ENCODE data around the gene BTN3A1. TPM values are rescaled to one million over a fixed set of nuclear protein-coding genes. Genes with fewer than 3 reads are reported as not detected.
A peak's percentile ranks its signal among the peaks of the same experiment; 100 is the strongest.

Gene BTN3A1
- total and polyA plus RNA-seq, 2 of the 13 experiments (the other 11 are each of a cell fraction or from before 2014, with no cell fraction given) = 13.3 to 14.0 TPM

DNA sequence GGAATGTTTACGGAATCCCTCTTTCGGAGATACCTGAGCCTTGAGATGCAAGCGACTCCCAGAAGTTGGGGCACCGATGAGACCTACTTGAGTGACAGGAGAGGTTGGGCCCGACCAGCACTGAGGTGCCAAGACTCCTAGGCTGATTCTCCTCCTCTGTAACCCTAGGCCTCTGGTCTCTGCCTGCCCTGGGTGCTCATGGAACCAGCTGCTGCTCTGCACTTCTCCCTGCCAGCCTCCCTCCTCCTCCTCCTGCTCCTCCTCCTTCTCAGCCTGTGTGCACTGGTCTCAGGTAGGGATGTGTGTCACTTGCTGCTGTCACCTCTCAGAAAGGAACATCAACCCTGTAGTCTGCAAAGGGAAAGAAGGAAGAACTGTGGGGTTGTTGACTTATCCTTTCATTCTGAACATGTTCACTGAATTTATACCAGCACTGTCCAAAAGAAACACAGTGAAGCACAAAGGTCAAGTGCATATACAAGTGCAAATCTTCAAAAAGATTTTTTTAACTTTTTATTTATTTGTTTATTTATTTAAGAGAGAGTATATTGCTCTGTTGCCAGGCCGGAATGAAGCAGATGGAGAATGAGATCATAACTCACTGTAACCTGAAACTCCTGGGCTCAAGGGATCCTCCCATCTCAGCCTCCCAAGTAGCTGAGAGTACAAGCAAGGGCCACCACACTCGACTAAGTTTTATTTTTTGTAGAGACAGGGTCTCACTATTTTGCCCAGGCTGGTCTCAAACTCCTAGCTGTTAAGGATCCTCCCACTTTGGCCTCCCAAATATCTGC, 18.3 kb upstream of the BTN3A1 start (continued):
- TF ChIP-seq, protein P1, sequence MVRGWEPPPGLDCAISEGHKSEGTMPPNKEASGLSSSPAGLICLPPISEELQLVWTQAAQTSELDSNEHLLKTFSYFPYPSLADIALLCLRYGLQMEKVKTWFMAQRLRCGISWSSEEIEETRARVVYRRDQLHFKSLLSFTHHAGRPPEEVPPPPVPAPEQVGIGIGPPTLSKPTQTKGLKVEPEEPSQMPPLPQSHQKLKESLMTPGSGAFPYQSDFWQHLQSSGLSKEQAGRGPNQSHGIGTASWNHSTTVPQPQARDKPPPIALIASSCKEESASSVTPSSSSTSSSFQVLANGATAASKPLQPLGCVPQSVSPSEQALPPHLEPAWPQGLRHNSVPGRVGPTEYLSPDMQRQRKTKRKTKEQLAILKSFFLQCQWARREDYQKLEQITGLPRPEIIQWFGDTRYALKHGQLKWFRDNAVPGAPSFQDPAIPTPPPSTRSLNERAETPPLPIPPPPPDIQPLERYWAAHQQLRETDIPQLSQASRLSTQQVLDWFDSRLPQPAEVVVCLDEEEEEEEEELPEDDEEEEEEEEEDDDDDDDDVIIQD (CRISPR knock-in tag; IDR thresholded peaks at IDR 0.05; ENCODE audit: low read depth) = no peak
- TF ChIP-seq, protein P2, sequence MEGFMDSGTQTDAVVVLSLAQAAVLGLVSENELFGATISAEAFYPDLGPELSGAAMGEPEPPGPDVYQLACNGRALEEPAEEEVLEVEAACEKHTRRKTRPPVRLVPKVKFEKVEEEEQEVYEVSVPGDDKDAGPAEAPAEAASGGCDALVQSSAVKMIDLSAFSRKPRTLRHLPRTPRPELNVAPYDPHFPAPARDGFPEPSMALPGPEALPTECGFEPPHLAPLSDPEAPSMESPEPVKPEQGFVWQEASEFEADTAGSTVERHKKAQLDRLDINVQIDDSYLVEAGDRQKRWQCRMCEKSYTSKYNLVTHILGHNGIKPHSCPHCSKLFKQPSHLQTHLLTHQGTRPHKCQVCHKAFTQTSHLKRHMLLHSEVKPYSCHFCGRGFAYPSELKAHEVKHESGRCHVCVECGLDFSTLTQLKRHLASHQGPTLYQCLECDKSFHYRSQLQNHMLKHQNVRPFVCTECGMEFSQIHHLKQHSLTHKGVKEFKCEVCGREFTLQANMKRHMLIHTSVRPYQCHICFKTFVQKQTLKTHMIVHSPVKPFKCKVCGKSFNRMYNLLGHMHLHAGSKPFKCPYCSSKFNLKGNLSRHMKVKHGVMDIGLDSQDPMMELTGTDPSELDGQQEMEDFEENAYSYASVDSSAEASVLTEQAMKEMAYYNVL (CRISPR knock-in tag; IDR thresholded peaks at IDR 0.05; ENCODE audit: borderline replicate concordance) = peak; percentile 62; the same call in 1 of the 2 replicates
- TF ChIP-seq NCOA5 (CRISPR knock-in tag; IDR thresholded peaks at IDR 0.05) = no peak
- no peak for TF ChIP-seq CEBPB (IDR thresholded peaks at IDR 0.05; ENCODE audit: borderline replicate concordance, low read depth, low read length)
- no peak for TF ChIP-seq DR1 (CRISPR knock-in tag; IDR thresholded peaks at IDR 0.05)
- TF ChIP-seq, protein P3, sequence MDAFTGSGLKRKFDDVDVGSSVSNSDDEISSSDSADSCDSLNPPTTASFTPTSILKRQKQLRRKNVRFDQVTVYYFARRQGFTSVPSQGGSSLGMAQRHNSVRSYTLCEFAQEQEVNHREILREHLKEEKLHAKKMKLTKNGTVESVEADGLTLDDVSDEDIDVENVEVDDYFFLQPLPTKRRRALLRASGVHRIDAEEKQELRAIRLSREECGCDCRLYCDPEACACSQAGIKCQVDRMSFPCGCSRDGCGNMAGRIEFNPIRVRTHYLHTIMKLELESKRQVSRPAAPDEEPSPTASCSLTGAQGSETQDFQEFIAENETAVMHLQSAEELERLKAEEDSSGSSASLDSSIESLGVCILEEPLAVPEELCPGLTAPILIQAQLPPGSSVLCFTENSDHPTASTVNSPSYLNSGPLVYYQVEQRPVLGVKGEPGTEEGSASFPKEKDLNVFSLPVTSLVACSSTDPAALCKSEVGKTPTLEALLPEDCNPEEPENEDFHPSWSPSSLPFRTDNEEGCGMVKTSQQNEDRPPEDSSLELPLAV (CRISPR knock-in tag; conservative IDR thresholded peaks at IDR 0.05; ENCODE audit: low read depth) = no peak
- no peak for TF ChIP-seq ZSCAN20 (CRISPR knock-in tag; IDR thresholded peaks at IDR 0.05; ENCODE audit: borderline replicate concordance)
- TF ChIP-seq BORCS8-MEF2B (CRISPR knock-in tag; IDR thresholded peaks at IDR 0.05) = 0 out of 2 replicates have a peak, but pooled peaks have one; percentile 52
- no peak for TF ChIP-seq ZFP90 (CRISPR knock-in tag; IDR thresholded peaks at IDR 0.05; ENCODE audit: borderline replicate concordance)
- TF ChIP-seq ZNF546 (CRISPR knock-in tag; conservative IDR thresholded peaks at IDR 0.05) = no peak
- TF ChIP-seq HNRNPH1 (optimal IDR thresholded peaks at IDR 0.05; ENCODE audit: low read depth, low read length) = no peak
- TF ChIP-seq, protein P4, sequence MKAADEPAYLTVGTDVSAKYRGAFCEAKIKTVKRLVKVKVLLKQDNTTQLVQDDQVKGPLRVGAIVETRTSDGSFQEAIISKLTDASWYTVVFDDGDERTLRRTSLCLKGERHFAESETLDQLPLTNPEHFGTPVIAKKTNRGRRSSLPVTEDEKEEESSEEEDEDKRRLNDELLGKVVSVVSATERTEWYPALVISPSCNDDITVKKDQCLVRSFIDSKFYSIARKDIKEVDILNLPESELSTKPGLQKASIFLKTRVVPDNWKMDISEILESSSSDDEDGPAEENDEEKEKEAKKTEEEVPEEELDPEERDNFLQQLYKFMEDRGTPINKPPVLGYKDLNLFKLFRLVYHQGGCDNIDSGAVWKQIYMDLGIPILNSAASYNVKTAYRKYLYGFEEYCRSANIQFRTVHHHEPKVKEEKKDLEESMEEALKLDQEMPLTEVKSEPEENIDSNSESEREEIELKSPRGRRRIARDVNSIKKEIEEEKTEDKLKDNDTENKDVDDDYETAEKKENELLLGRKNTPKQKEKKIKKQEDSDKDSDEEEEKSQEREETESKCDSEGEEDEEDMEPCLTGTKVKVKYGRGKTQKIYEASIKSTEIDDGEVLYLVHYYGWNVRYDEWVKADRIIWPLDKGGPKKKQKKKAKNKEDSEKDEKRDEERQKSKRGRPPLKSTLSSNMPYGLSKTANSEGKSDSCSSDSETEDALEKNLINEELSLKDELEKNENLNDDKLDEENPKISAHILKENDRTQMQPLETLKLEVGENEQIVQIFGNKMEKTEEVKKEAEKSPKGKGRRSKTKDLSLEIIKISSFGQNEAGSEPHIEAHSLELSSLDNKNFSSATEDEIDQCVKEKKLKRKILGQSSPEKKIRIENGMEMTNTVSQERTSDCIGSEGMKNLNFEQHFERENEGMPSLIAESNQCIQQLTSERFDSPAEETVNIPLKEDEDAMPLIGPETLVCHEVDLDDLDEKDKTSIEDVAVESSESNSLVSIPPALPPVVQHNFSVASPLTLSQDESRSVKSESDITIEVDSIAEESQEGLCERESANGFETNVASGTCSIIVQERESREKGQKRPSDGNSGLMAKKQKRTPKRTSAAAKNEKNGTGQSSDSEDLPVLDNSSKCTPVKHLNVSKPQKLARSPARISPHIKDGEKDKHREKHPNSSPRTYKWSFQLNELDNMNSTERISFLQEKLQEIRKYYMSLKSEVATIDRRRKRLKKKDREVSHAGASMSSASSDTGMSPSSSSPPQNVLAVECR (CRISPR knock-in tag; IDR thresholded peaks at IDR 0.05; ENCODE audit: borderline replicate concordance) = 0 out of 2 replicates have a peak, but pooled peaks have one; percentile 17
- no peak for TF ChIP-seq ZNF451 (CRISPR knock-in tag; IDR thresholded peaks at IDR 0.05)
- no peak for TF ChIP-seq ZNF678 (CRISPR knock-in tag; IDR thresholded peaks at IDR 0.05)
- TF ChIP-seq MEIS2 (CRISPR knock-in tag; IDR thresholded peaks at IDR 0.05) = 0 out of 2 replicates have a peak, but pooled peaks have one; percentile 17
- peak; percentile 2 for TF ChIP-seq ASH2L (IDR thresholded peaks at IDR 0.05; ENCODE audit: insufficient read length, low read depth, low read length)
